Measurements from ENCODE around the gene NR5A2. TPM values are rescaled to one million over a fixed set of nuclear protein-coding genes. Genes with fewer than 3 reads are reported as not detected.
A peak's percentile ranks its signal among the peaks of the same experiment; 100 is the strongest.

Gene NR5A2
- total and polyA plus RNA-seq, 3 donors from 2014 or later = 1.3 to 4.4 (median 2.3) TPM

GRCh38 chr1:200037904-200038303 is 10.4 kb downstream of the NR5A2 start:
- no peaks in the 10 kb centered on the region for H3K36me3 ChIP-seq (ENCODE audit: low read depth, missing control alignments)
- 53% methylated on average over 8 of the region's 8 CpGs for WGBS, 2 donors
- H3K27me3 ChIP-seq = no peaks in the 10 kb centered on the region
- intact Hi-C loops (cut with DNase I; ENCODE audit: low total_unique reads) = no loop called here
- no peak for TF ChIP-seq POLR2A (IDR thresholded peaks at IDR 0.05)
- TF ChIP-seq, protein P1, sequence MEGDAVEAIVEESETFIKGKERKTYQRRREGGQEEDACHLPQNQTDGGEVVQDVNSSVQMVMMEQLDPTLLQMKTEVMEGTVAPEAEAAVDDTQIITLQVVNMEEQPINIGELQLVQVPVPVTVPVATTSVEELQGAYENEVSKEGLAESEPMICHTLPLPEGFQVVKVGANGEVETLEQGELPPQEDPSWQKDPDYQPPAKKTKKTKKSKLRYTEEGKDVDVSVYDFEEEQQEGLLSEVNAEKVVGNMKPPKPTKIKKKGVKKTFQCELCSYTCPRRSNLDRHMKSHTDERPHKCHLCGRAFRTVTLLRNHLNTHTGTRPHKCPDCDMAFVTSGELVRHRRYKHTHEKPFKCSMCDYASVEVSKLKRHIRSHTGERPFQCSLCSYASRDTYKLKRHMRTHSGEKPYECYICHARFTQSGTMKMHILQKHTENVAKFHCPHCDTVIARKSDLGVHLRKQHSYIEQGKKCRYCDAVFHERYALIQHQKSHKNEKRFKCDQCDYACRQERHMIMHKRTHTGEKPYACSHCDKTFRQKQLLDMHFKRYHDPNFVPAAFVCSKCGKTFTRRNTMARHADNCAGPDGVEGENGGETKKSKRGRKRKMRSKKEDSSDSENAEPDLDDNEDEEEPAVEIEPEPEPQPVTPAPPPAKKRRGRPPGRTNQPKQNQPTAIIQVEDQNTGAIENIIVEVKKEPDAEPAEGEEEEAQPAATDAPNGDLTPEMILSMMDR (IDR thresholded peaks at IDR 0.05) = no peak
- peaks cover 9% of the 10 kb centered on the region for H3K4me1 ChIP-seq
- H3K27ac ChIP-seq = no peak overlapping the region
- no peaks in the 10 kb centered on the region for H3K9me3 ChIP-seq
- no peak for DNase-seq
- H3K4me3 ChIP-seq = no peak overlapping the region

GRCh38 chr1:200038325-200038980 is 10.9 kb downstream of the NR5A2 start:
- Histone ChIP-seq H3K9me3 (no peaks in the 10 kb centered on the region), H3K36me3 (ENCODE audit: low read depth, missing control alignments) (no peaks in the 10 kb centered on the region), H3K27me3 (no peaks in the 10 kb centered on the region), H3K4me3 (peak overlapping the region; percentile 37 to 48), H3K27ac (no peak overlapping the region), H3K4me1 (peaks cover 9% of the 10 kb centered on the region)
- intact Hi-C loops (cut with DNase I; ENCODE audit: low total_unique reads) = no loop called here
- TF ChIP-seq, protein P1 (IDR thresholded peaks at IDR 0.05) = no peak
- DNase-seq = no peak
- 9 to 10% methylated on average over 32 of the region's 32 CpGs for WGBS, 2 donors

DNA sequence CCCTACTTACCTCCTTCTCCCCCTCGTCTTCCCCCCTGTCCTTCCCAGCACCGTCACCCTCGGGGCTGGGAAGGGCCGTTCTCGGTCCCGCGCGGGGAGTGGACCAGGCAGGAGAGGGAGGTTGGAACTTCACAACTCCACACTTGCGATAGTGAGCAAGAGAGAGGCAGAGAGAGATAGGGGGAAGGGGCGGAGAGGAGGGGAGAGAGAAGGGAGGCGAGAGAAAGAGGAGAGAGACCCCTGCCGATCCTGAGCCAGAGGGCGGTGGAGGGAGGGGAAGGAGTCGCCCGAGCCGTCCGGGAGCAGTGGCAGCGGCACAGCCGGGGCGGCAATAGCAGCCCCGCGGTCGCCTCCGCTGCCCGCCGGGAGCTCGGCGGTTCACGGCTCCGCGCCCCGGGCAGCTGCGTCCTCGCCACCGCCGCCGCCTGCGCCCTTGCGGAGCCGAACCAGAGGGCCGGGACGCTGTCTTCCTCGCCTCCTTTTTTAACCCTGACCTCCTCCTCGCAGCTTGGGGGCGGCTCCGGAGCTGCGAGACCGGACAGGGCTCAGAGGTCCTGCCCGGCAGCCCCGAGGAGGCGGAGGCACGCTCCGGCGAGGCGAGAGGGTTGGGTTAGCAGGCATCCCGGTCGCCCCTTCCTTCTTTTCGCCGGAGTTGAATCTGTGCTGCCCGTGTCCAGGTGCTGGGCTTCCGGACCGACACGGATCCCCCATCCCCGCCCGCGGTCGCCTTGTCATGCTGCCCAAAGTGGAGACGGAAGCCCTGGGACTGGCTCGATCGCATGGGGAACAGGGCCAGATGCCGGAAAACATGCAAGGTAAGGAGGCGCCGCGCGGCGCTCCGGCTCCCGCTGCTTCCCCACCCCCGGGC is 11.7 kb downstream of the NR5A2 start:
- Histone ChIP-seq H3K4me3 (peak overlapping the region; percentile 37 to 48), H3K9me3 (no peaks in the 10 kb centered on the region), H3K4me1 (peaks cover 9% of the 10 kb centered on the region), H3K36me3 (ENCODE audit: low read depth, missing control alignments) (no peaks in the 10 kb centered on the region), H3K27me3 (no peaks in the 10 kb centered on the region), H3K27ac (peak overlapping the region; percentile 14 to 36)
- no peak for DNase-seq
- TF ChIP-seq POLR2A (IDR thresholded peaks at IDR 0.05) = no peak
- WGBS, 2 donors = 0 to 1% methylated on average over 39 to 69 of the region's 79 CpGs
- intact Hi-C loops (cut with DNase I; ENCODE audit: low total_unique reads) = no loop called here

DNA sequence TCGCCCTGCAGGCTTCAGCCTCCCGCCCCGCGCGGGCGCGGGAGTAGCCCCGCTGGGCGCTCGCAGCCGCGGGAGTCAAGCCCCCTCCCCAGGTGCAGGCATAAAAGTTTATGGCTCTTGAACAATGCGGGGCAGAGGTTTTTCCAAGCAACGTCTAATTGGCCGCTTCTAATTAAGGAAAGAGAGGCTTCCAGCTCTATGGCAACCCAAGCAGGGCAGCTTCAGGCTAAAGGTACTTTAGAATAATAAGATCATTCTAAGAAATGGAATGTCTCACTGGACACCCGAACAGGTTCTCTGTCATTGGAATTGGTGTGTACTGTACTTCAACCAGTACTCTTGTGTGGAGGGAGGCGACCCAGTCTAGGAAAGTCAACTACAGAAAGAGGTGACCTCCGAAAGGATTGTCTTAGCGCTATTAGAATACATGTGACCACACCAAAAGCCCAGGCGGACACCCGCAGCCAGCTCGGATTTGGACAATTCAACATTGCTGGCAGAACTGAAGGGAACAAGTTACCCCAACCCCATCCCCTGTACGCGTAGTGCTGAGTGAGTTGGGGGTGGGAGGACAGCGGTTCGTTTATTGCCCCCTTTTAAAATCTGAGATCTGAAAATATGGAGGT is 12.5 kb downstream of the NR5A2 start:
- H3K27me3 ChIP-seq = no peaks in the 10 kb centered on the region
- TF ChIP-seq, protein P1 (IDR thresholded peaks at IDR 0.05) = no peak
- TF ChIP-seq POLR2A (IDR thresholded peaks at IDR 0.05) = no peak
- peak overlapping the region in 1 of 2 donors; percentile 30 for H3K27ac ChIP-seq
- H3K4me1 ChIP-seq = peaks cover 9% of the 10 kb centered on the region
- intact Hi-C loops (cut with DNase I; ENCODE audit: low total_unique reads) = no loop called here
- DNase-seq = no peak
- no peaks in the 10 kb centered on the region for H3K9me3 ChIP-seq
- H3K4me3 ChIP-seq = peak overlapping the region; percentile 37 to 48
- H3K36me3 ChIP-seq (ENCODE audit: low read depth, missing control alignments) = no peaks in the 10 kb centered on the region
- WGBS, 2 donors = 3 to 4% methylated on average over 19 to 26 of the region's 26 CpGs

GRCh38 chr1:200040481-200041138 is 13.1 kb downstream of the NR5A2 start:
- Histone ChIP-seq H3K9me3 (no peaks in the 10 kb centered on the region), H3K27me3 (no peaks in the 10 kb centered on the region), H3K4me3 (peak overlapping the region; percentile 4 to 27), H3K27ac (peak overlapping the region; percentile 19 to 41), H3K36me3 (ENCODE audit: low read depth, missing control alignments) (no peaks in the 10 kb centered on the region), H3K4me1 (peaks cover 3% of the 10 kb centered on the region)
- DNase-seq = no peak
- intact Hi-C loops (cut with DNase I; ENCODE audit: low total_unique reads) = no loop called here
- TF ChIP-seq POLR2A (IDR thresholded peaks at IDR 0.05) = no peak
- TF ChIP-seq, protein P1 (IDR thresholded peaks at IDR 0.05) = no peak
- 2 to 7% methylated on average over 6 to 31 of the region's 35 CpGs for WGBS, 2 donors
